Measurements from ENCODE around the gene EIF4E1B.

Gene EIF4E1B

DNA sequence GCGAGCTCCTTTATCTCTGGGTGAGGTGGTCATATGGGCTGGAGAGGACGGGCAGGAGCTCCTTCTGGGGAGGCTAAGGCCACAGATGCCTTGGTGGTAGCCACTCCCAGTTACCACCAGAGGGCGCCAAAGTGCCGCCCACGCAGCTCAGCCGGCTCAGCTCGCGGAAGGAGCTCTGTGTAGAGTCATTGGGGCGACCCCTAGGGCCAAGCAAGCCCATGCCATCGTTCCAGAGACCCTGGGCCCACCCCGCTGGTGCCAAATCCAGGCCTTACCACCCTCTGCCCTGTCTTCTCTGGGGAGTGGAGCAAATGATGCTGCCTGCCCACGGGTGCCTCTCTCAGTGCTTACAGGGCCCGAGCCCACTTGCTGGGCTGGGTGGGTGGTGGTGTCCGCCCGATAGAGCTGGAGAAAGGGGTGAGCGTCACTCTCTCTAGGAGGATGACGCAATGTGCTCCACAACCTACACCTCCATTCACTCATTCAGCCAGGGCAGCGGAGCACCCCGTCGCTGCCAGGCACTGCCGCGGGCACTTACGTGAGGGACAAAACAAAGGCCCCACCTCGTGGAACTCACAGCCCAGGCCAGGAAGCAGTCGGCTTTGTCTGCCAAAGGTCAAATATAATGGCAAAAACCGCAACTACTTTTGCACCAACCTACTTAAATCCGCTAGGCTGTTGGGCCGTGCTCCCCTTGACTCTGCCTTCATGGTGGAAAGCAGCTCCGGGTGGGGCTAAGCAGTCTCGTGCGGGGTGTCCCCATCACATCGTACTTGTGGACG lies 30.6 kb downstream of the EIF4E1B start:
- peak; percentile 56 to 74 for DNase-seq (ENCODE audit: low read depth in 1 of 2, low spot score in 1 of 2)

DNA sequence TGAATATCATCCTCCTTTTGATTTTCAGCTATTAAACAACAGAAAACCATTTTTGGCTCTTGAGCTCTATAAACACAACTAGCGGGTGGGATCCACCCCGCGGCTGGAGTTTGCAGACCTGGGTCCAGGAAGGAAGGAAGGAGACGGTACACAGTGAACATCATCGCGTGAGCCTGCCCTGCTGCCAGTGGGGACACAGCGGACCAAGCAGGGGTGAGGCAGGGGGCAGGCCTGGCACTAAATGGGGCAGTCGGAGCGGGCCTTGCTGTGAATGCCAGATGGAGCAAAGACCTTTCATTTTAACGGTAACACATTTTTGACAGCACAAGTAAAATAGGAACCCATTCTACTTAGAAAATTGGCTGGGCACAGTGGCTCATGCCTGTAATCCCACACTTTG lies 31.2 kb downstream of the EIF4E1B start:
- no peak for DNase-seq (ENCODE audit: low read depth in 1 of 2, low spot score in 1 of 2)

DNA sequence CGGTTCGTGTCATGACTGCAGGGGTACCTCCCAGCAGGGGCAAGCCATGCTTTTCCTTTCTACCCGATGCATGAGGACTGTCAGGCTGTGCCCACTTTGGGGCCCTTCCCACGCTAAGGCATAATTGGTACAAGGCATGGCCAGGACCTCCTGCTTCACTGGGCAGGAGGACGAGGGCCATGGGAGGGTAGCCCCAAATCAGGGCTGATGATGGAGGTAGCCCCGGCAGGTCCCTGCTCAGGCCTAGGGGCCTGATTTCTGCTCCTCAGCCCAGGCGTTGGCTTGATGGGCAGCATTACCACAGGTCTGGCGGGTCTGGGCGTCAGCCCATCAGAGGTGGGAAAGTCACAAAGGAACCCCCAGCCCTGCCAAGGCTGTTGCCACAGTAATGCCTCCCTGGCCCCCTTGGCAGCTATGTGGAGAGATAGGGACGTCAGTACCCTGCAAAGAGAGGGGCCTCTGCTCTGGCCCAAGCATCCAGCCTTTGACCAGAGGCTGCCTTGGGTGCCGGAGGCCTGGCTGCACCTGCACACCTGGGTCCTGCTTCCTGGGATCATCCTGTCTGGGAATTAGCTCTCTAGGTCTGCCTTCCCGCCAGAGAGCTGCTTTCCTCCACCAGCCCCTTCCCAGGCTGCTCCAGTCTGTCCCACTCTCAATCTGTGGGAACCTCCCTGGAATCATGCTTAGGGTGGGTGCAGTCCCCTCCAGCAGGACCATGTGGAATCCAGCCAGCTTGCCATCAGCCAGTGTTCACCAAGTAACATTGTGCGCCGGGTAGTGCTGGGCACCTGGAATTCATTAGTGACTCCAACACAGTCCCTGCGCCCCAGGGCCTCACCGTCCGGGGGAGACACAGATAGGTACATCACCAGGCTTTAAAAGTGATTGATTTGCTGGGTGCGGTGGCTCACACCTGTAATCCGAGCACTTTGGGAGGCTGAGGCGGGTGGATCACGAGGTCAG lies 32.2 kb downstream of the EIF4E1B start:
- DNase-seq (ENCODE audit: low read depth in 1 of 2, low spot score in 1 of 2): no peak

DNA sequence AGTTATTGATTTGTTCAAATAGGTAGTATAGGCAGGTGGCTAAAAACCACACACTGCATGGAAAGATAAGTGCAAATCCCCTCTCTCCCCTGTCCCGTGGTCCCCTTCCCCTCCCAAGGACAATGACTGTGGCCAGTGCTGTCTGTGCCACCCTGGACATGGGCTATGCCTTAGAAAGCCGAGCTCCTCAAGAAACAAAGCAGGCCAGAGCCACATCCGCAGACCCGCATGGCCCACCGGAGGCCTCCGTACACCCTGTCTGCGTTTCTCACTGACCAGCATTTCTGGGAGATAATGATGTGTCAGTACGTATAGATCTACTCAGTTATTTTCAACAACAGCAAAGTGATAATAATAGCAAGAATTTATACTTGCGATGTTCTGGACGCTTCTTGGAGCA lies 33.1 kb downstream of the EIF4E1B start:
- no peak for DNase-seq (ENCODE audit: low read depth in 1 of 2, low spot score in 1 of 2)

DNA sequence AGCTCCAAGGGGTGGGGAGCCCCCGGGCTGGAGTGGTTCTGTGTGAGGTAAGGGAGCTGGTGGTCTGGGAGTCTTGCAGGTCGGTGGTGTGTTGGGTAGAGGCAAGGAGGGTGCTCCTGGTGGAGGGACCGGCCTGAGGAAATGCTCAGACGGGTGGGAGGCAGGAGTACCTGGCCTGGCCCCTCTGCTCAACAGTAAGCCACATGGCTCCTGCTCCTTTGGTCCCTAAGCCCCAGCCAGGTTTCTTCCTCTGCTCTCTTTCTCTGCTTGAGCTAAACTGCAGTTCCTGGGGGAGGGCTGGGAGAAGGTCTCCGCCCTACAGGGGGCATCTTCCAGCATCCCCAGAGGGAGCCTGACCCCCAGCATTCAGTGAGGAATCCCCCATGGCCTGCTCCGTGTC lies 34.0 kb downstream of the EIF4E1B start:
- no peak for DNase-seq (ENCODE audit: low read depth in 1 of 2, low spot score in 1 of 2)

DNA sequence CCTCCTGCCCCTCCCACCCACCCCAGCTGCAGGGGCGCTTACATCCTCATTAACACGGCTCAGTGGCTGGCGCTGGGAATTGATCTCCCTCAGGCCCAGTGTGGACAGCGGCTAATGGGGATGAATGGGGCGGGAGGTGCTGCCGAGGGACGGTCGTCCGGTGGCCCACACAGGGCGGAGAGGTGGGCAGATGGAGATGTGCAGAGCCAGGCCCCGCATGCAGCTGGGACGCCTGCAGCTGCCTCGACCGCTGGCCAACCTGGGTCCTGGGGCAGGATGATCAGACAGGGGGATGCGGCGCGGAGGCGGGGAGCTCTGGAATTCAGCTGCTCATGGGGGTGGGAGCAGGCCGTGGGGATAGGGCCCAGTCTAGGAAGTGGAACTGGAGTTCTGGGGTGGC lies 34.4 kb downstream of the EIF4E1B start:
- DNase-seq (ENCODE audit: low read depth in 1 of 2, low spot score in 1 of 2): no peak

DNA sequence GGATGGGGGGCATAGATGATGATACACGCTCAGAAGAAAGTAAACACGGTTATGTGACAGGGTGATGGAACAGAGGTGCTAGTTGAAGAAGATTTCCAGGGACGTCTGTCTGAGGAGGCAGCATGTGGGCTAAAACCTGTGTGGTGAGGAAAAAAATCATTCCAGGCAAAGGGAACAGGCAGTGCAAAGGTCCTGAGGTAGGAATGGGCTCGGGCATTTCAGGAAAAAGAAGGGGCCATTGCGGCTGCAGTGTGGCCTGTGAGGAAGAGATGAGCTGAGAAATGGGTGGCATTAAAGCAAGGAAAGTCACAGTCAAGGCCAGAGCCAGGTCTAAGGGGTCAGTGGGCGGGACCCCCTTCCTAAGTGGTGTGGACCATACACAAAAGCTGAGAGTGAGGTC lies 35.0 kb downstream of the EIF4E1B start:
- DNase-seq (ENCODE audit: low read depth in 1 of 2, low spot score in 1 of 2): no peak

DNA sequence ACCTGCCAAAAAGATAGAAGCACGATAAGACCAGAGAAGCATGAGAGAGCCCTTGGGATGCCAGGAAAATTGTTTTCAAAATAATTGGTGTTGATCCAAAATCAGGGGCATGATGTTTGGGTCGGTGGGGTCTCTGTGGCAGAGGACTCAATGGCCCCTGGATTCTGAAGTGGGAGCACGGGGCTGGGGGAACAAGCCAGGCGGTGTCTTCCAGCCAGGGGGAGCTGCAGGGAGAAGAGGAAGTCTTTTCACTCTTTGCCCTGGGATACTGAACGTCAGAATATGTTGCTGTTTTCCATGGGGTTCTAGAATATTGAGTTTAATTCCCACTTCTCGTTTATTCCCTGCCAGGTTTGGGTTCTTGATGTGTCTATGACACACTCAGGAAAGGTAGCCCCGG lies 37.2 kb downstream of the EIF4E1B start:
- DNase-seq (ENCODE audit: low read depth in 1 of 2, low spot score in 1 of 2): no peak

DNA sequence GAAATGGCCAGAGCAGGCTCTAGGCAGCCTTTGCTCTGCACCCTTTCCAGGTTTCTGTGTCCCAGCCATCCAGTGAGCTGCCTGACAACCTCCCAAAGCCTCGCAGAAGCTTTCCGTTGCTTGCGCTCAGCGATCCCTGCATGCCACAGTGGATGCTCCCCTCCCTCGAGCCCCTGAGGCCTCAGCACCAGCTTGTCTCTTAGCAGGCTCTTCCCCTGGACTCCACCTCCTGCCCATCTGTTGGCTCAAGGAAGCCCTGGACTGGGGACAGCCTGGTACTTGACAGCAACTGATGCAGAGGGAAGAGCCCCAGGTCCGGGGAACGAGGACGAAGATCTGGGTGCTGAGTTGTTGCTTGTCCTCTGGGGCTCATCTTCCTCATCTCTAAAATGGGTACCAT lies 40.0 kb downstream of the EIF4E1B start:
- no peak for DNase-seq (ENCODE audit: low read depth in 1 of 2, low spot score in 1 of 2)

DNA sequence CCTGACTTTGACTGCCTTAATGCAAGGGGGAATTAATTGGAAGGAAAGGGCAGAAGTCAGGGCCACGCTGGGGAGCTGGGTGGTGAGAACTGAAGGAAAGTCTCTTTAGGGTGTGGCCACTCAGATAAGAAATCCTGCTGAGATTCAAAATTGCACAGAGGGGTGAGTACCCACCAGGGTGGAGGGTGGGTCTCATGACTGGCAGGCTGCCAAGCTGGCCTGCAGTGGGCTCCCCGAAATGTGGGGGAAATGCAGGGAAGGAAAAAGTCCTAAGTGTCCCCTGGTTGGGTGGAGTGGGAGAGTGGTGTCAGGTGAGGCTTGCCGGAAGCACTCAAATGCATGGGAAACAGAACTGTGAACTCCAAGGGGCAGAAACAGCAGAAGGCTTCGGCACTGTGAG lies 40.9 kb downstream of the EIF4E1B start:
- DNase-seq (ENCODE audit: low read depth in 1 of 2, low spot score in 1 of 2): no peak

DNA sequence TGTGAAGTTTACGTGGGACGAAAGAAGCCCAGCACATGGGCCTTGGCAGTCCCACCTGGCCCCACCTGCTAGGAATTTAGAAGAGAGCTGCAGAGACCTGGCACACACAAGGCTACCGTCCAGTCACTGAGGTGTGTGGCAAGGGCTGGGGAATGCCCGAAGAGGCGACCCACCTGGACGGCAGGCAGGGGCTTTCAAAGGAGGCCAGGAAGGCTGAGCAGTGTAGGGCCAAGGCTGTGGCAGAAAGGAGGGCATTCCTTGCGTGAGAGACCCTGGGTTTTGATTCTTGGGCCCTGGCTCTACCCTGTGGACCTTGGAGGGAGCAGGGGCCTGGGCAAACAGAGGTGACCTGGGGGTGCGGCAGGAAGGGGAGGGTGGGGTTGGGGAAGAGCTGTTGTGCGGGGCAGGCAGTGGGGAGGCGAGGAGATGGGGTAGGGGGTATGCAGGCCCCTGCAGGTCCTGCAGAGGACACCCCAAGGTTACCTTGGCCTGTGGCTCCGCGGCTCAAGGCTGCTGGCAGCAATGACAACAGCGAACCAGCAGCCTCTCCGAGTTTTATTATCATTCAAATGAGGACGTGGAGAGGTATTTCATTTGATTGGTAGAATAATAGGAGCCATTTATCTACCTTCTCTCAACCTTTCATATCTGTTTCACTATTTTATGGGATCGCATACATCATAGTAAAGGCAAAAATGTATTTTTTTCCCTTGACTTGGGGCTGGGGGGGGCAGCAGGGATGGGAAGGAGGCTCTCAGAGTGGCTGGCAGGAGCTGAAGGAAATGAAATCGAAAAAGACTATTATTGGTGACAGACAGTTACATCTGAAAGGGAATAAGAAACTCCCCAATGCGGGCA lies 41.6 kb downstream of the EIF4E1B start:
- no peak for DNase-seq (ENCODE audit: low read depth in 1 of 2, low spot score in 1 of 2)

DNA sequence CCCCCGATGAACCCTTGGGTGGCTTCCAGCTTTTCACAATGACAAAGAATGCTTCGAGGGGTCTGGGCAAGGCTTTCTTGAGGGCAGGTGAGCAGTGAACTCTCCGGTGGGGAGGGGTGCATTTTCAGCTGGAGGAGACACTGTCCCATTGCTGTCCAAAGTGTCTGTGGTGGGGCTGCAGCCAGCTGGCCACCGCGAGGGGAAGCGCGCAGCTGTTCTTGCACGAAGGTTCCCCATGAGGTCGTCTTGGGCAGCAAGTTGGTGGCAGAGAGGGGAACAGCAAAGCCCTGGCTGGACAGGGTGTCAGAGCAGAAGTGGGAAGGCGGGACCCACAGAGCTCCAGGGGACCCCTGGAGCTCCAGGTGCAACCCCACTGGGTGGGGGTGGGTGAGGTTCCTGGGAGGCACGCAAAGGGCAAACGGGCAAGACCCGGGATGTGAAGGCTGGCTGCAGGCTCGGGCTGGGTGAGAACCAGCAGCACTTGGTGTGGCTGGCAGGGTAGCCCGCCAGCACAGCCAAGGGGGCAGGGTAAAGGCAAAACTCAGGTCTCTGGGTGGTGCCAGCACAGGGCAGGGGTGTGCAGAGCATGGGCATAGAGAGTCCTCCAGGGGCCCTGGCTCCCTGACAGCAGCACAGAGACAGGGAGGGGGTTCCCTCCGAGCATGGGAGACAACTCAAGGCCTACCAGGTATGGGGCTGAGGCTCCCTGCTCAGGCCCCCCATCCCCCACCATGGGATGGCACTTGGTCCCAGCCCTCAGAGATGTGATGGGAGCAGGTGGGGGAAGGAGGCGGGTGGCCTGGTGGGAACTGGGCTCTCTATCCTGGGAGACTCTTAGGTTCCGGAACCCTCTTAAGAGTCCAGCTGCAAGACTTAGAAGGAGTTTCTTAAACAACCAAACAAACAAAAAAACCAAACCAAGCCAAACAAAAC lies 43.4 kb downstream of the EIF4E1B start:
- no peak for DNase-seq (ENCODE audit: low read depth in 1 of 2, low spot score in 1 of 2)

DNA sequence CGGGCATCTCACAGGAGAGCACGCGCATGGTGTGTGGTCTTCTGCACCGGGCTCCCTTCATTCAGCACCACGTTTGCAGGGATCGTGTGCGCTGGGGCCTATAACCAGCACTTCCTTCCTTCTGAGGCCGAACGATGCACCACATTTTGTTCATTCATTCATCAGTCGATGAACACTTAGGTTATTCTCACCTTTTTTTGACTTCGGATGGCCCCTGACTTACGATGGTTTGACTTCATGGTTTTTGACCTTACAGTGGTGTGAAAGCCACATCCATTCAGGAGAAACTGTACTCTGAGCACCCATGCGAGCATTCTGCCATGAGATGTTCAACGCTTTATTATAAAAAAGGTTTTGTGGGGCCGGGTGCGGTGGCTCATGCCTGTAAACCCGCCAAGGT lies 44.3 kb downstream of the EIF4E1B start:
- no peak for DNase-seq (ENCODE audit: low read depth in 1 of 2, low spot score in 1 of 2)

DNA sequence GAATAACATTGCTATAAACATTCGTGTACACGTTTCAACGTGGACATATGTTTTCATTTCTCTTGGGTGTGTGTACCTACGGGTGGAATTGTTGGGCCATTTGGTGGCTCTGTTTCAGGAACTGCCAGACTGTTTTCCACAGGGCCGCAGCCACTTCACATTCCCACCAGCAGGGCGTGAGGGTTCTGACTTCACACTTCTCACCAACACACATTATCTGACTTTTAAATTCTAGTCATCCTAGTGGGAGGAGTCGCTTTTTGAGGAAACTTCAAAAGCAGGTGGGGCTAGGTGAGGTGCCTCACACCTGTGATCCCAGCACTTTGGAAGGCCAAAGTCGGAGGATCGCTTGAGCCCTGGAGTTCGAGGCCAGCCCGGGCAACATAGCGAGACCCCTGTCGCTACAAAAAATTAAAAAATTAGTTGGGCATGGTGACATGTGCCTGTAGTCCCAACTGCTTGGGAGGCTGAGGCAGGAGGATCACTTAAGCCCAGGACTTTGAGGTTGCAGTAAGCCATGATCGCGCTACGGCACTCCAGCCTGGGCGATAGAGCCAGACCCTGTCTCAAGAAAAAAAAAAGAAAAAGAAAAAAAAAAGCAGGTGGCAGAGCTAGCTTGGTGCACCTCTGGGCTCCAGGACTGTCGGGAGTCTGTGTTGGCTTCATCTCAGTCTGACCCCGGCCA lies 45.3 kb downstream of the EIF4E1B start:
- DNase-seq (ENCODE audit: low read depth in 1 of 2, low spot score in 1 of 2): no peak

DNA sequence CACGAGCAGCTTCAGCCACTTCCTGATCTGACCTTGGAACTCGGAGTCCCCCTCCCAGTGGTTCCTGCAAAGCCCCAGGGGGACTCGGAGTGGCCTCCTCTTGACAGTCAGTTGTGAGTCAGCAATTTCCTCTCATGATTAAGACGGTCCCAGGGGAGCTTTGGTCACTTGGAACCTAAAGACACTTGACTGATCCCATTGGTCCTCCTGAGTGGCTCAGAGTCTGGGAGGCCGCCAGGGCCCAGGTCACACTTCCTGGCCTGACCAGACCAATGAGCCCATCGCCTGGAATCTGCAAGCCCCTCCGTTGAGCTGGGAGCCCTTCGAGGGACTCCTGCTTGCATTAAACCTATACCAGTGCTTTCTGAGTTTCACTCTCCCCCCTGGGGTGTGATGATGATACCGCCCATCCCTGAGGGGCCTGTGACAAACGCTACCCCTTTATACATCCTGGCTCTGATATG lies 45.9 kb downstream of the EIF4E1B start:
- no peak for DNase-seq (ENCODE audit: low read depth in 1 of 2, low spot score in 1 of 2)

DNA sequence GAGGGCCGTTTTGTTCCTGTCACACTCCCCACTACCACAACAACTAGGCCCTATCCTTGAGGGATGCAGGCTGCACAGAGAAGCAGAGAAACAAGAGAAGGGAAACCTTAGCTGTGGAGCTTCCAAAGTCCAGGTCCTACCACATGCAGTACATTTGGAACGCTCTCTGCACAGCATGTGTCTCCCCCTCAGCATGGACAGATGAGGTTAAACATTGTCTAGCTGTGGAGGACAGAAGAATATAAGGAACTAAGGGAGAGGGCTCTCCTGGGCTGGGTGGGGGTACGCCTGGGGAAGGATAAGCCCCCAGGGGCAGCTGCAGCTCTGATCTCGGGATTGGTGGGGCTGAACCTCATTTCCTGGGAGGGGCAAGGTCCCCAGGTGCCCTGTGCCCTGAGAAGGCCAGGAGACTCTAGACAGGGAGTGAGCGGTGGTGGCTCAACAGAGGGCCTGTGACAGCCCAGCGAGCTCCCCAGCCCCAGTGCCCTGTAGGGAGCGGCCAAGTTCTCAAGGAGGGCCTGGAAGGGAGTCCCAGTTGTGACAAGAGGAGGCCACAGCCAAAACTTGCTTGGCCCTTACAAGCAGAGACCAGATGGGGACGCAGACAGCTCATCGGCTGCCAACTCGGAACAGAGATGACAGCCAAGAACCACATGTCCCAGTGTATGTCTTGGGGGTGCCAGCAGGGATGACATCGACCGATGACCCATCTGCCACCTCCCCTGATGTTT lies 46.9 kb downstream of the EIF4E1B start:
- DNase-seq (ENCODE audit: low read depth in 1 of 2, low spot score in 1 of 2): no peak

DNA sequence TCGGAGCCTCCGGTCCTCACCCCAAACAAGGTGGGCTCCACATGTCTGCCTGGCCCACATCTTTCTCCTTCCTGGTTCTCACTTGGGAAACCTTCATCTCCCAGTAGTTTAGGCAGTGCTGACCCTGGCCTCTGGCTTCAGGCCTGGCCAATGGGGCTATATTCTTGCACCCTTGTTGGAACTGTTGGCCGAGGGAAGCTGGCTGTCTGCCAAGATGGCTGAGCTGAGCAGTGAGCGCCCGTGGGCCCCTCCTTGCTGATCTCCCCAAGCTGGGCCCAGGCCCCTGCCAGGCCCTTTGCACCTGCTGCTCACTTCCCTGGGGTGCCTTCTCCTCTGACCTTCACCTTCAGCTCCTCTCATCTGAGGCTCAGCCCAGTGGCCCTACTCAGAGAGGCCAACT lies 48.1 kb downstream of the EIF4E1B start:
- no peak for DNase-seq (ENCODE audit: low read depth in 1 of 2, low spot score in 1 of 2)

DNA sequence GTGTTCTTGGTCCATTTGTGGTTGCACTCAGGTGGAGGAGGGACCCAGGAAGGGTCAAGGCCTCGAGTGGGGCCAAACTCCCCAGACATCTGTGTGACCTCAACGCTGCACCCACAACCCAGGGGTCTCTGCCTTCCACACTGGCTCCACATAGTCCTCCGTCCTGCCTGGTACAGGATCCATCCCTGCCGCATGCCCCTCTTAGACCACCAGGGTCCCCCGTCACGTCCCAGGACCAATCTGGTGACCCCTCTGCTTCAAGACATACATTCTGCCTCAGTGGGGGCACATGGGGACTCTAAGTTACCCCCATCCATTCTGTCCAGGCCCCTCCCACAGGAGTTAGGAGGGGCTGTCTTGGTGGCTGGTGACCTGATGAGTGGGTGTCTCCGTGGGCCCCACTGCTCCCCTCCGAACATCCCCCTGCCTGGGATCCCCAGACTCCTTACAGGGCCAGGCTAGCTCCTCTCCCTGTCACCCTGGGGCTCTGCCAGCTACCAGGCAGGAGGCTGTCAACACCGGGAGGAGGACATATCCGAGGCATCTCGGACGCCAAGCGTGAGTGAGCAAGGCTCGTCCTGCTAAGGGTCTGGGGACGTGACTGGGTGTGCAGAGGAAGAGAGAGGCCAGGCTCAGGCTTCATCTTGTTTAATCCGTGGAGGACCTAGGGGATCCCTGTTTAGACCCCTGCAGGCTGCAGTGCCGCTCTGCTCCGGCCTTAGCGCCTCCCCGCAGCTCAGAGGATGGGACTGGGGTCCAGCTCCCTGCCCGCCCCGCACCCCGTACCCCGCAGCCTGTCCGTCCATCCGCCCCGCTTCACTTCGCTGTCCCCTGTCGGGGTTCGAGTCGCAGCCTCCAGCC lies 49.1 kb downstream of the EIF4E1B start:
- DNase-seq (ENCODE audit: low read depth in 1 of 2, low spot score in 1 of 2): no peak

Measured in activated T-helper 1 cell treated with anti-CD3 and anti-CD28 coated beads, Interleukin-2, amount 50 U/mL, for 16 hours (primary cell).